B cell (primary cell): Measurements from ENCODE around the gene GPC5. TPM values are rescaled to one million over a fixed set of nuclear protein-coding genes. Genes with fewer than 3 reads are reported as not detected.

Experiments
- ATAC-seq: fragments of 200-7000 bp; cut with Tn5 transposase; one replicate; pipeline ENCODE4 v1.10.0; 2021; ENCODE audit warnings: low read depth, mild to moderate bottlenecking, moderate number of reproducible peaks, moderate library complexity
- CTCF ChIA-PET: fragments of 350-600 bp; sonication (Branson Sonifier 250); formaldehyde crosslinking; loops from one replicate; lab custom pipeline; 2021; ENCODE audit warnings: antibody characterized with exemption, inconsistent platforms; lab: Charles Lee
- POLR2A ChIA-PET: fragments of 350-600 bp; sonication (Branson Sonifier 250); formaldehyde crosslinking; loops from one replicate; lab custom pipeline; 2021; ENCODE audit warnings: antibody characterized with exemption; lab: Charles Lee
- DNase-seq: peaks from one replicate; pipeline ENCODE4 v3.0.0; 2013
- H2AFZ ChIP-seq: 2 replicates; pipeline ENCODE4 v1.6.1; 2012; ENCODE audit warnings: mild to moderate bottlenecking, low read depth, low read length; ENCODE audit not compliant: insufficient read depth, poor library complexity, severe bottlenecking
- H3K27ac ChIP-seq, 2 donors: 1 replicate in 1 of 2; 2 replicates in 1 of 2; pipeline ENCODE4 v1.5.1; 2012 to 2013; ENCODE audit warnings: low read length in 2 of 2, mild to moderate bottlenecking in 2 of 2, moderate library complexity in 1 of 2
- H3K27me3 ChIP-seq, 4 experiments: fragments of 200-600 bp in 1 of 4; sonication (generic) in 1 of 4; replicated peaks in 1 of 4; 1 replicate in 2 of 4; 2 replicates in 2 of 4; pipeline versions ENCODE4 v1.6.1 to v1.7.0; 2013 to 2016; ENCODE audit warnings: low read length in 3 of 4, mild to moderate bottlenecking in 2 of 4, mixed read lengths in 1 of 4, moderate library complexity in 1 of 4; ENCODE audit not compliant: insufficient read depth in 4 of 4, control insufficient read depth in 3 of 4; ENCODE audit errors: control extremely low read depth in 1 of 4
- H3K36me3 ChIP-seq, 2 experiments: replicated peaks in 1 of 2; 1 replicate in 1 of 2; 2 replicates in 1 of 2; pipeline versions ENCODE4 v1.6.1 to v1.7.1; 2013; ENCODE audit warnings: low read length in 1 of 2; ENCODE audit not compliant: insufficient read depth in 2 of 2, control insufficient read depth in 1 of 2; ENCODE audit errors: control extremely low read depth in 1 of 2, extremely low read depth in 1 of 2
- H3K4me1 ChIP-seq, 2 donors: fragments of 200-600 bp in 1 of 2; sonication (generic) in 1 of 2; 1 replicate in 1 of 2; 2 replicates in 1 of 2; pipeline versions ENCODE4 v1.5.1 to v1.6.1; 2013 to 2017; ENCODE audit warnings: low read length in 2 of 2; ENCODE audit not compliant: control insufficient read depth in 2 of 2, insufficient read depth in 2 of 2
- H3K4me2 ChIP-seq: replicated peaks from 2 replicates; pipeline ENCODE3; 2012; ENCODE audit warnings: mild to moderate bottlenecking, low read depth, low read length; ENCODE audit not compliant: poor library complexity, severe bottlenecking
- H3K4me3 ChIP-seq, 5 experiments: fragments of 200-600 bp in 1 of 5; sonication (generic) in 1 of 5; 1 replicate in 3 of 5; 2 replicates in 2 of 5; pipeline versions ENCODE4 v1.5.1 to v1.7.0; 2011 to 2016; ENCODE audit warnings: low read length in 4 of 5, mild to moderate bottlenecking in 4 of 5, low read depth in 2 of 5, control low read depth in 1 of 5, moderate library complexity in 1 of 5; ENCODE audit not compliant: insufficient read depth in 1 of 5; ENCODE audit errors: control extremely low read depth in 1 of 5, extremely low read depth in 1 of 5
- H3K79me2 ChIP-seq: fragments of 200-600 bp; sonication (generic); one replicate; pipeline ENCODE4 v1.6.0; 2016; ENCODE audit warnings: low read length; ENCODE audit not compliant: control insufficient read depth, insufficient read depth
- H3K9ac ChIP-seq: fragments of 200-600 bp; sonication (generic); 2 replicates; pipeline ENCODE4 v1.6.1; 2017; ENCODE audit warnings: mild to moderate bottlenecking, low read length, moderate library complexity
- H3K9me3 ChIP-seq, 3 donors: one replicate each; pipeline versions ENCODE4 v1.6.1 to v1.7.1; 2013; ENCODE audit warnings: low read length in 2 of 3; ENCODE audit not compliant: control insufficient read depth in 2 of 3, insufficient read depth in 1 of 3; ENCODE audit errors: control extremely low read depth in 1 of 3
- H4K20me1 ChIP-seq: 2 replicates; pipeline ENCODE4 v1.6.0; 2012; ENCODE audit warnings: mild to moderate bottlenecking, low read length; ENCODE audit not compliant: insufficient read depth, control insufficient read depth, poor library complexity, severe bottlenecking
- H3K27ac Mint-ChIP-seq: one replicate; pipeline ENCODE4 v1.8.0; 2021; ENCODE audit warnings: mixed read lengths
- H3K27me3 Mint-ChIP-seq: one replicate; pipeline ENCODE4 v1.8.0; 2021; ENCODE audit warnings: mixed read lengths
- H3K4me1 Mint-ChIP-seq: one replicate; pipeline ENCODE4 v1.8.0; 2021; ENCODE audit warnings: mixed read lengths
- H3K4me3 Mint-ChIP-seq: one replicate; pipeline ENCODE4 v1.8.0; 2021; ENCODE audit warnings: mixed read lengths
- H3K9me3 Mint-ChIP-seq: one replicate; pipeline ENCODE4 v1.8.0; 2022; ENCODE audit warnings: mixed read lengths; ENCODE audit not compliant: insufficient read depth
- CTCF ChIP-seq: fragments of 200-600 bp; IDR thresholded peaks from one replicate; pipeline ENCODE4 v1.8.0; 2022; ENCODE audit warnings: antibody characterized with exemption, mild to moderate bottlenecking
- EZH2 ChIP-seq: IDR thresholded peaks from 2 replicates; pipeline ENCODE4 v1.6.1; 2012; ENCODE audit warnings: borderline replicate concordance, low read depth, mild to moderate bottlenecking, moderate library complexity, low read length; ENCODE audit not compliant: insufficient read depth, poor library complexity, severe bottlenecking
- WGBS: methylation state at CpG from one replicate; pipeline ENCODE4 v1.1.5; 2013; ENCODE audit warnings: missing lambda C conversion rate; ENCODE audit not compliant: insufficient coverage; 5-methylcytosine and 5-hydroxymethylcytosine counted together
- intact Hi-C: fragments of 100-400 bp; cut with micrococcal nuclease; formaldehyde crosslinking; loops from one replicate; pipeline ENCODE4 v1.10.0; 2022
- polyA plus RNA-seq: library from polyadenylated mRNA; depleted of rRNA; stranded (reverse); fragments of >200 nt; gene quantifications from 2 replicates; pipeline ENCODE4 v1.2.3, GENCODE V29; 2012
- total RNA-seq, 2 donors: library from RNA; stranded (reverse); fragments of 120-200 nt in 1 of 2; gene quantifications; 1 replicate in 1 of 2; 2 replicates in 1 of 2; pipeline versions ENCODE4 v1.2.3 to v1.2.4, GENCODE V29; 2013 to 2022

Gene GPC5
- total and polyA plus RNA-seq, 2 donors (not counting 1 experiment from before 2014, with no cell fraction given), result 0.15 to 0.30 TPM

GRCh38 chr13:92873029-92873428 is 1474.6 kb downstream of the GPC5 start:
- H3K9me3 ChIP-seq, result peaks cover 0 to 4% (median 0%) of the 10 kb centered on the region in 3 donors
- CTCF ChIA-PET, result no interaction called here
- intact Hi-C loops, result no loop called here
- H3K4me1 ChIP-seq, result no peaks in the 10 kb centered on the region
- no peak overlapping the region for H3K4me3 Mint-ChIP-seq
- H3K27me3 Mint-ChIP-seq, result no peaks in the 10 kb centered on the region
- peaks cover 2% of the 10 kb centered on the region for H3K9me3 Mint-ChIP-seq
- no peaks in the 10 kb centered on the region for H3K79me2 ChIP-seq
- ATAC-seq (no peak), DNase-seq (no peak)
- TF ChIP-seq CTCF, result no peak
- no peak for TF ChIP-seq EZH2
- H3K4me2 ChIP-seq, result no peak overlapping the region
- H4K20me1 ChIP-seq, result no peaks in the 10 kb centered on the region
- H3K36me3 ChIP-seq, result no peaks in the 10 kb centered on the region
- WGBS, result 33% methylated on average over 1 of the region's 3 CpGs
- no peak overlapping the region for H3K27ac ChIP-seq
- POLR2A ChIA-PET, result no interaction called here
- no peaks in the 10 kb centered on the region for H3K27me3 ChIP-seq
- H2AFZ ChIP-seq, result no peak overlapping the region
- no peak overlapping the region for H3K4me3 ChIP-seq
- no peak overlapping the region for H3K9ac ChIP-seq
- no peak overlapping the region for H3K27ac Mint-ChIP-seq
- H3K4me1 Mint-ChIP-seq, result no peaks in the 10 kb centered on the region

GRCh38 chr13:92886535-92887077 is 1488.2 kb downstream of the GPC5 start:
- H3K27me3 Mint-ChIP-seq, result no peaks in the 10 kb centered on the region
- DNase-seq (no peak), ATAC-seq (no peak)
- no peak overlapping the region for H2AFZ ChIP-seq
- POLR2A ChIA-PET, result no interaction called here
- H3K4me3 ChIP-seq, result no peak overlapping the region
- intact Hi-C loops, result no loop called here
- H3K27me3 ChIP-seq, result no peaks in the 10 kb centered on the region
- WGBS, result no CpG with 5 or more reads among the region's 1 CpG
- H3K9ac ChIP-seq, result no peak overlapping the region
- no peaks in the 10 kb centered on the region for H4K20me1 ChIP-seq
- H3K4me1 ChIP-seq, result no peaks in the 10 kb centered on the region
- no peaks in the 10 kb centered on the region for H3K36me3 ChIP-seq
- no peak overlapping the region for H3K4me2 ChIP-seq
- H3K27ac ChIP-seq, result no peak overlapping the region
- no peak overlapping the region for H3K4me3 Mint-ChIP-seq
- no peak overlapping the region for H3K27ac Mint-ChIP-seq
- peaks cover 2% of the 10 kb centered on the region for H3K9me3 Mint-ChIP-seq
- CTCF ChIA-PET, result no interaction called here
- H3K4me1 Mint-ChIP-seq, result no peaks in the 10 kb centered on the region
- no peaks in the 10 kb centered on the region for H3K79me2 ChIP-seq
- no peak for TF ChIP-seq CTCF
- no peak for TF ChIP-seq EZH2
- peaks cover 0 to 2% (median 0%) of the 10 kb centered on the region in 3 donors for H3K9me3 ChIP-seq
